Measurements from ENCODE around the gene NKD1.

NKD1 gene

GRCh38 chr16:50507397-50507796 is 40.8 kb upstream of the NKD1 start:
- in situ Hi-C loops (cut with HindIII; ENCODE audit: low pct_ligation_motif_present, low sequenced_read_pairs), result no loop called here
- no peaks in the 10 kb centered on the region for H3K27me3 ChIP-seq (replicated peaks)
- no peak for TF ChIP-seq CTCF (IDR thresholded peaks at IDR 0.05; ENCODE audit: low read depth, low read length, missing control alignments)

GRCh38 chr16:50509521-50510341 is 38.5 kb upstream of the NKD1 start:
- no peak overlapping the region for H3K4me3 ChIP-seq (ENCODE audit: low read depth, low read length)
- peak; percentile 86 for TF ChIP-seq CTCF (IDR thresholded peaks at IDR 0.05; ENCODE audit: low read depth, low read length, missing control alignments)
- H3K27ac ChIP-seq, result no peak overlapping the region
- H3K36me3 ChIP-seq (replicated peaks), result no peaks in the 10 kb centered on the region
- in situ Hi-C loops (cut with HindIII; ENCODE audit: low pct_ligation_motif_present, low sequenced_read_pairs), result no loop called here
- H3K27me3 ChIP-seq (replicated peaks), result no peaks in the 10 kb centered on the region
- peak; percentile 24 for DNase-seq

More at GRCh38 chr16:50507397-50507796, 40.8 kb upstream of the NKD1 start:
- H3K36me3 ChIP-seq (replicated peaks), result no peaks in the 10 kb centered on the region
- no peak for DNase-seq
- H3K4me3 ChIP-seq (ENCODE audit: low read depth, low read length), result no peak overlapping the region
- no peak overlapping the region for H3K27ac ChIP-seq

- Histone ChIP-seq H3K27me3 (replicated peaks) (no peaks in the 10 kb centered on the region), H3K36me3 (replicated peaks) (no peaks in the 10 kb centered on the region), H3K27ac (no peak overlapping the region), H3K4me3 (ENCODE audit: low read depth, low read length) (no peak overlapping the region)
- in situ Hi-C loops (cut with HindIII; ENCODE audit: low pct_ligation_motif_present, low sequenced_read_pairs), result no loop called here
- TF ChIP-seq CTCF (IDR thresholded peaks at IDR 0.05; ENCODE audit: low read depth, low read length, missing control alignments), result no peak
- DNase-seq, result no peak
Measured at GRCh38 chr16:50515218-50515617, 33.0 kb upstream of the NKD1 start.

GRCh38 chr16:50516401-50516800 is 31.8 kb upstream of the NKD1 start:
- Histone ChIP-seq H3K4me3 (ENCODE audit: low read depth, low read length) (no peak overlapping the region), H3K36me3 (replicated peaks) (no peaks in the 10 kb centered on the region), H3K27ac (no peak overlapping the region), H3K27me3 (replicated peaks) (no peaks in the 10 kb centered on the region)
- DNase-seq, result no peak
- in situ Hi-C loops (cut with HindIII; ENCODE audit: low pct_ligation_motif_present, low sequenced_read_pairs), result no loop called here
- no peak for TF ChIP-seq CTCF (IDR thresholded peaks at IDR 0.05; ENCODE audit: low read depth, low read length, missing control alignments)

GRCh38 chr16:50516890-50517289 is 31.3 kb upstream of the NKD1 start:
- H3K27ac ChIP-seq, result no peak overlapping the region
- no peak for TF ChIP-seq CTCF (IDR thresholded peaks at IDR 0.05; ENCODE audit: low read depth, low read length, missing control alignments)
- no peaks in the 10 kb centered on the region for H3K27me3 ChIP-seq (replicated peaks)
- in situ Hi-C loops (cut with HindIII; ENCODE audit: low pct_ligation_motif_present, low sequenced_read_pairs), result no loop called here
- H3K4me3 ChIP-seq (ENCODE audit: low read depth, low read length), result no peak overlapping the region
- no peaks in the 10 kb centered on the region for H3K36me3 ChIP-seq (replicated peaks)
- no peak for DNase-seq
